Thymus (tissue), 11 donors: ENCODE results near the gene PPFIBP2. TPM values are rescaled to one million over a fixed set of nuclear protein-coding genes. Genes with fewer than 3 reads are reported as not detected.

Experiments
- DNase-seq, 9 donors: peaks; one replicate each; pipeline ENCODE4 v3.0.0-alpha.2; 2013; ENCODE audit warnings: low spot score in 9 of 9, low read depth in 6 of 9, missing footprints in 1 of 9
- H3K27ac ChIP-seq, 2 donors: one replicate each; pipeline ENCODE4 v1.5.1; 2013; ENCODE audit warnings: control low read depth in 1 of 2, low read depth in 1 of 2, low read length in 1 of 2, mild to moderate bottlenecking in 1 of 2, moderate library complexity in 1 of 2
- H3K27me3 ChIP-seq, 2 donors: one replicate each; pipeline ENCODE4 v1.5.1; 2013; ENCODE audit warnings: low read length in 1 of 2; ENCODE audit not compliant: control insufficient read depth in 2 of 2, insufficient read depth in 1 of 2
- H3K36me3 ChIP-seq, 2 donors: one replicate each; pipeline ENCODE4 v1.5.1; 2013; ENCODE audit warnings: low read length in 1 of 2, mild to moderate bottlenecking in 1 of 2, moderate library complexity in 1 of 2; ENCODE audit not compliant: control insufficient read depth in 2 of 2, insufficient read depth in 2 of 2
- H3K4me1 ChIP-seq, 2 donors: one replicate each; pipeline ENCODE4 v1.5.1; 2013; ENCODE audit warnings: low read length in 2 of 2; ENCODE audit not compliant: control insufficient read depth in 2 of 2, insufficient read depth in 2 of 2
- H3K4me3 ChIP-seq, 2 donors: one replicate each; pipeline ENCODE4 v1.5.1; 2013; ENCODE audit warnings: low read length in 2 of 2, control low read depth in 1 of 2, mild to moderate bottlenecking in 1 of 2
- H3K9me3 ChIP-seq, 2 donors: one replicate each; pipeline ENCODE4 v1.5.1; 2013; ENCODE audit warnings: low read length in 1 of 2, mild to moderate bottlenecking in 1 of 2; ENCODE audit not compliant: control insufficient read depth in 2 of 2, insufficient read depth in 1 of 2
- WGBS: extraction: QIAGEN DNeasy Blood & Tissue Kit; methylation state at CpG from one replicate; pipeline ENCODE4 v1.1.7; 2013; 5-methylcytosine and 5-hydroxymethylcytosine counted together
- polyA plus RNA-seq: library from polyadenylated mRNA; stranded (reverse); fragments of 200-250 nt; gene quantifications from one replicate; pipeline ENCODE4 v1.2.3, GENCODE V29; 2013
- total RNA-seq: library from RNA; stranded (reverse); fragments of 120-200 nt; gene quantifications from one replicate; pipeline ENCODE4 v1.2.4, GENCODE V29; 2013
- donor health status: healthy.

The PPFIBP2 gene
- total and polyA plus RNA-seq, 2 donors, result 5.6 to 6.0 TPM

DNA sequence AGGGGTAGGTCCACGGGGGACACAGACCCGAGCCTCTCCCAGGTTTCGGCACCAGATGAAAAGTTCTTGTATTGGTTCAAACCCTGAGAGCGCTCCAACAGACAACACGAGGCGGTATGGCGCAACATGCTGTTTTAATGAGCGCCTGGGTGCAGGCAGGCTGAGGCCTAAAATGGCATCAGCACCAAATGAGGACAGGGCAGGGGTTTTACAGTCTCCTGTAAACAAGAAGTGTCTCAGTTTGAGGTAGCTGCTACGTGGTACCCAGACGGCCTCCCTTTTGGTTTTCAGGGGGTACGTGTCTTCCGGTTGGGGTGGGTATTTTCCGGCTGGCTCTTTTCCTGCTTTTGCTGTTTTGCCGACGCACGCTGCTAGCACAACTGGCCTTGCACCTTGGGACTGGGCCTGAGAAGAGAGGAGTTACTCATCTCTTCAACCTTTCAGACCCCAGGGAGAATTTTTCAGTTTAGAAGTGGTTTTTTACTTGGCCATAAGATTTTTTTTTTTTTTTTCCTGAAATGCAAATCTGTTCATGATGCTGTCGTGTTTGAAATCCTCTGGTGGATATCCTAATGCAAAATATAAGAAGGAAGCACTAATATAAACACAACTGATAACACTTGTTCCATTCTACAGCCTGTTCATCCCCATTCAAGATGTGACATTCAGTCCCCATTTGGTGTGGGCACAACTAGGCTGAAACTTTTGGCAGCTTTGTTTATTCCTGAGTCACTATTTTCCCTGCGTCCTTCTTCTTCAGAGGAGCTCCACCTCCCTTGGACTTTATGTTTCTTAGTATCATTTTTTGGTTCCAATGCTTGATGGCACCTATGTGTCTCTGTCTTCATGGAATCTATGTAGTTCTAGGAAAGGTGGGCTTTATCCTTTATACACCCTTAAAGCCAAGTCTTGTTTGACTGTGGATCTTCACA, 6.5 kb downstream of the PPFIBP2 start:
- no peaks in the 10 kb centered on the region for H3K4me1 ChIP-seq
- no peaks in the 10 kb centered on the region for H3K36me3 ChIP-seq
- no peak overlapping the region for H3K4me3 ChIP-seq
- DNase-seq, result no peak
- H3K27me3 ChIP-seq, result peaks cover under 1 to 14% of the 10 kb centered on the region in 2 donors
- no peak overlapping the region for H3K27ac ChIP-seq
- 76% methylated on average over 18 of the region's 18 CpGs for WGBS
- no peaks in the 10 kb centered on the region for H3K9me3 ChIP-seq

DNA sequence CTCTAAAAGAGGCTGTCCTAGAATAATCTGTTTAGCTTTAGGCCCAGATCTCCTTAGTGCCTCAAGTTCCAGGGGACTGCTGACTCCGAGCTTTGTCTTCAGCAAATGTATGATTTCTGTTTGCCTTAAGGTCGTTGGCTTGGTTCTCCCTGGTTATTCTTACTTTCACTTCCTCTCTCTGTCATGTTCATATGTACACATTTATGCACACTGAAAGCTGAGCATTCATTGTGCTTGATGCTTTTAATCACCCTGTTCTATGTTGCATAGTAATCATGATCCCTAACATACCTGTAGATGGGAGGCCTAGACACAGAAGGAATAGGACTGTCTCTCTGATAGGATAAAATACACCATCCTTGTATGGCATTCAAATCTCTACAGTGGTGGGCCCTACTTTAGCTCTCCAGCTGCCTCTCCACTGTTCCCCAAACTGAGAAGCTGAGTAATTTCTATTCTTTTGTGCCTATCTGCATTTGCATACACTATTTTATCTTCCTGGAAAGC, 7.2 kb downstream of the PPFIBP2 start:
- H3K4me1 ChIP-seq, result no peaks in the 10 kb centered on the region
- H3K27me3 ChIP-seq, result peaks cover 0 to 7% of the 10 kb centered on the region in 2 donors
- no peak overlapping the region for H3K4me3 ChIP-seq
- H3K27ac ChIP-seq, result no peak overlapping the region
- H3K36me3 ChIP-seq, result no peaks in the 10 kb centered on the region
- 0% methylated on average over 2 of the region's 2 CpGs for WGBS
- peak in 1 of 9 donors; percentile 19 for DNase-seq
- no peaks in the 10 kb centered on the region for H3K9me3 ChIP-seq

DNA sequence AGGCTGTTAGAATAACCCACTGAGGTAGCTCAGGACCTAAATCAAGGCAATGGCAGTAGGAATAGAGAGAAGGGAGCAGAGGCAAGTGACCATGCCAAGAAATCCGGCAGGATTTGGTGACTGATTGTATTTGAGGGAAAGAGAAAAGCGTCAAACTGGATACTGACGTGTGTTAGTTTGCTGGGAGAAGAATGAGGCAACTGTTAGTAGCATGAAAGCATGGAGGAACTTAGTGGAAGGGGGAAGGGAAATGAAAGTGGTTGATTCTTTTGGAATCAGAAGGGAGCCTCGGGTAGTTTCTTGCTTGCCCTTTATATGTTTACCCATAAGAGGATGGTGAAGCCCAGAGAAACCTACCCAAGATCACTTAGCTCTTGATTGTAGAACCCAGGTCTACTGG, 8.3 kb downstream of the PPFIBP2 start:
- no peaks in the 10 kb centered on the region for H3K4me1 ChIP-seq
- H3K9me3 ChIP-seq, result no peaks in the 10 kb centered on the region
- H3K27ac ChIP-seq, result no peak overlapping the region
- no peaks in the 10 kb centered on the region for H3K27me3 ChIP-seq
- no peak for DNase-seq
- no peaks in the 10 kb centered on the region for H3K36me3 ChIP-seq
- WGBS, result 72% methylated on average over 4 of the region's 4 CpGs
- no peak overlapping the region for H3K4me3 ChIP-seq

DNA sequence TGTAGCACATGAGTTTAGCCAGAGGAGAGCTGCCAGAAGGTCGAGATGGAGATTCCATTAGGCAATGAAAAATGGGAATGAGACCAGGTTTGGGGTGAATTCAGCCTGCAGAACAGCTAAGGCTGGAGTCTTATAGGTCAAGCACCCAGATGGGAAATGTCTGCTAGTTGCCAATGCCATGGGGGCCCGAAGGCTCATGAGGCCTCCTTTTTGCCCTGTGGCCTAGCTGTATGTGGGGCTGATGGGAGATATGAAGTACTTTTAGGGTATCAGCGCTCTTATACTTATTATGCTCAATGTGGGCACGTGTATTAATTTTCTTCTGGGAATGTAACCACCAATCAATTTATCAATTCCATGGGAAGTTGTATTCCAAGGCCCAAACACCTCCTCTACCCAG, 8.7 kb downstream of the PPFIBP2 start:
- Histone ChIP-seq H3K4me1 (no peaks in the 10 kb centered on the region), H3K9me3 (no peaks in the 10 kb centered on the region), H3K4me3 (no peak overlapping the region), H3K27me3 (no peaks in the 10 kb centered on the region), H3K27ac (no peak overlapping the region), H3K36me3 (no peaks in the 10 kb centered on the region)
- no peak for DNase-seq
- WGBS, result 92% methylated on average over 4 of the region's 4 CpGs

DNA sequence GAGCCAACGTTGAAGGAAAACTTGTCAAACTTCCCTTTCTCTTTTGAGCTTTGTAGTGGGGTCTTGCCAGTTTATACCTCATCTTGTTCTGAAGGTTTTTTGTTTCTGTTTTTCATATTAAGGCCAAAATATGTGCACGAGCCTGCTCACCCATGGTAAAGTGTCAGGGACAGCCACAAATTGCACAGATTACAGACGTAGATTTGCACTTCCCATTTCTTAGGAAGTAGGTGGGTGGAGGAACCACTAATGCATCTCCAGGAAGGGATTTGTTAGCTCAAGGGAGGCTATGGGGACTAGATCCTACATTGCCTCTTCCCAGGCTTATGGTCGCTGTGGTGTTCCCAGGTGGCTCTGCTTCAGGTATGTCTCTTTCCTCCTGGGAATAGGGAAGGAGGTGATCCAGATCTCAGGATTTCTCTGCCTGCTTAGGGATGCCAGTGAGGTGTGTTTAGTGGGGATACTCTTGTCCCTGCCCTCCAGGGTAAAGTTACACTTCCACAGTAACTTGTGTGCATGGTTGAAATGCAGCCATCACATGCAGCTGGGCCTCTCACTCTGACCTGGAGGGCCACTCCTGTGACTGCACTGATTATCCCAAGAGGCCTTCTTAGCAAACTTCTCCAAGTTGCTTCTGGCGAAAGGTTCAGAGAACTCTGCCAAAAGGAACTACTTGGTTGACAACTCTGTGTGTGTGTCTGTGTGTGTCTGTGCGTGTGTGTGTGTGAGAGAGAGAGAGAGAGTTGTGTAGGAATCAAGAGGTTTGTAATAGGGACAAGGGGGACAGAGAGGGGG, 9.8 kb downstream of the PPFIBP2 start:
- 89% methylated on average over 6 of the region's 6 CpGs for WGBS
- no peak for DNase-seq
- no peaks in the 10 kb centered on the region for H3K4me1 ChIP-seq

DNA sequence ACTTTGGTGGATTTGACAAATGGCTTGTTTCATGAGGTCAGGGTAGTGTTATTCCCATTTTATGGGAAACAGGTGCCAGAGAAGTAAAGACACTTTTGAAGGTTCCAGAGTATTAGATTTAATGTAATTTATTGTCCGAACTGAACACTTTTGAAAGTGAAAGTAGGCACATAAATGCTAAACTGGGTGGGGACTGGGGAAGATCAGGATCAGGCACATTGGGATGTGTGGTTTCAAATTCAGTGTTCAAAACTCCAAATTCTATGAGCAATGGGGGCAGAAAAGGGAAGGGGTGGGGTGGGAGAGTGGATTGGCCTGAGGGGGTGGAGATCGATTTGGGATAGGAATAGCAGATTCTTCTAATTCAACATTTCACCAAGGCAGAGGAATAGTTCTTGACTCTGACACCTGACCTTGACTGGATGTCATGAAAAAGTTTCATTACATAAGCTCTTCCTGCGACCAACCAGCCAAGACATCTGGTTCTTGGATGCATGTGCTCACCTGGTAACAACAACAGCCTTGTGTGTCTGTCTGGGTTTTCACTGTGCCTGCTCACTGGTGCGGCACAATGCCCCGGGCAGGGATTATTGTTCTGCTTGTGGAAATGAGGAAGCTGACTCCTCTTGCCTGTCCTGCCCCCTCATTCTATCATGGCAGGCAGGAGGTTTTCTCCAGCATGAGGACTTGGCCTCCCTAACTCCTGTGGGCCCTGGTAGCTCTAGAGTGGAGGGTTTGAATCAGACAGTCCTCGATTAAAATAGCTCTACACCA, 10.8 kb downstream of the PPFIBP2 start:
- Histone ChIP-seq H3K27me3 (no peaks in the 10 kb centered on the region), H3K4me3 (no peak overlapping the region), H3K9me3 (no peaks in the 10 kb centered on the region), H3K4me1 (no peaks in the 10 kb centered on the region), H3K27ac (peak overlapping the region in 1 of 2 donors; percentile 8), H3K36me3 (no peaks in the 10 kb centered on the region)
- 90% methylated on average over 6 of the region's 6 CpGs for WGBS
- DNase-seq, result no peak

More for the DNA sequence above, 9.8 kb downstream of the PPFIBP2 start:
- no peaks in the 10 kb centered on the region for H3K27me3 ChIP-seq
- no peaks in the 10 kb centered on the region for H3K36me3 ChIP-seq
- H3K27ac ChIP-seq, result no peak overlapping the region
- H3K9me3 ChIP-seq, result no peaks in the 10 kb centered on the region
- no peak overlapping the region for H3K4me3 ChIP-seq

DNA sequence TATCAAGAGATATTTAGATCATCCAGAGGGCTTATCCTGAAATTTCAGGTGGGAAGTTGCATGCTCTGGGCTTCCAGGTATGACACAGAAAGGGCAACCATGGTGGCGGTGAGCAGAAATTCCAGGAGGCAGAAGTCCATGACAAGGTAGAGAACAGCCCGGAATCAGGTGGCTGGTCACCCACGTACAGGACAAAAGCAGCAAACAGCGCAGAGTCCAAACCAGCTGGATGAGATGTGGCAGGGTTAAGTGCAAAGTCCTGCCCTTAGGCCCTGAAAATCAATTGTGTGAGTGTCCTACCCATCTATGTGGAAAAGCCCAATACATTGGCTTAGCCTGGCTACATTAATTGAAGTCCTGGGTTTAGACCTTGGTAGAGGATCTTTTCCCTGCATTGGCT, 11.6 kb downstream of the PPFIBP2 start:
- no peak overlapping the region for H3K4me3 ChIP-seq
- peaks cover 0 to 1% of the 10 kb centered on the region in 2 donors for H3K4me1 ChIP-seq
- WGBS, result 99% methylated on average over 4 of the region's 4 CpGs

DNA sequence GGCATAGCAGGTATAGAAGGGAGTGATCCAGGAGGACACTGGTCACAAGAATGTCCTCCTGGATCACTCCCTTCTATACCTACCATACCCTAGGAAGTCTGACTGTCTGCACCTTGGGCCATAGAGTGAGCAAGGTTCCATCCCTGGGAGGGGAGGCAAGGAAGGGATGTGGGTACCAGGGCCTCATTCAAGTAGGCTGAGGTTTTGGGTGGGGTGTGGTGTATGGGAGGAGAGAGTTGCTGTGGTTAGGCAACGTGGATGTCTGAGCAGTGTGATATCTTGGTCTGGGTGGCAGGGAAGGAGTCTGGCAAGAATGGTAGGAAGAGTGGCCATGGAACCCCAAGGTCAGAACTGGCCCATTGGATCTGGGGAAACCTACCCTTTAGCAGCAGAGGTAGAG, 13.2 kb downstream of the PPFIBP2 start:
- WGBS, result 11% methylated on average over 1 of the region's 1 CpG
- peaks cover 0 to 7% of the 10 kb centered on the region in 2 donors for H3K4me1 ChIP-seq
- H3K9me3 ChIP-seq, result no peaks in the 10 kb centered on the region
- no peaks in the 10 kb centered on the region for H3K27me3 ChIP-seq
- no peaks in the 10 kb centered on the region for H3K36me3 ChIP-seq
- H3K4me3 ChIP-seq, result no peak overlapping the region
- no peak overlapping the region for H3K27ac ChIP-seq
- peak in 1 of 9 donors; percentile 46 for DNase-seq

More for the DNA sequence above, 11.6 kb downstream of the PPFIBP2 start:
- no peak for DNase-seq
- no peaks in the 10 kb centered on the region for H3K36me3 ChIP-seq
- H3K27me3 ChIP-seq, result no peaks in the 10 kb centered on the region
- H3K27ac ChIP-seq, result no peak overlapping the region
- no peaks in the 10 kb centered on the region for H3K9me3 ChIP-seq
